HG03045 (cell line): ENCODE measurements around the gene COL25A1.

Experiments used
- ATAC-seq: cut with Tn5 transposase; IDR thresholded peaks from one replicate; pipeline ENCODE4 v1.9.1; 2021; ENCODE audit warnings: mild to moderate bottlenecking, moderate library complexity; ENCODE audit not compliant: unreplicated experiment

COL25A1 gene

GRCh38 chr4:109216085-109216696, 86.3 kb downstream of the COL25A1 start:
- no peak for ATAC-seq

DNA sequence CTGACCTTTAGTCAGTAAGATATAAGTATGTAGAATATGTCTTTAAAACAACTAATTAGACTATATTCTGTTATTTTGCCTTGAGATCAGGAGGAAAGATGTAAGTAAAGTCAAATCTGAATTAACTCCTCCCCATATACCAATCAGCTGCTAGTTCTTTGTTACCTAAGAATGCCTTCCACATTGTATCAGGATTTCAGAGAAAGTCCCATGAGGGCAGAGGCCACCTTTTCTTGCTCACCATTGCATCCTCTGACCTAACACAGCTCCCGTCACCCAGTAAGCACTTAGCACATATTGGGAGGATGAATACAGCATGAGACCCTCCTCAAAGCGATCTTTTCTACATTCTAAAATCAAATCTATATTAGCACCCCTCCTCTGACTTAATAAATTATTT, 87.0 kb downstream of the COL25A1 start:
- ATAC-seq: no peak

- no peak for ATAC-seq
These were observed 87.7 kb downstream of the COL25A1 start for GRCh38 chr4:109214622-109215301.

- no peak for ATAC-seq
These were observed 89.4 kb downstream of the COL25A1 start for GRCh38 chr4:109213056-109213455.

- no peak for ATAC-seq
These were observed 90.8 kb downstream of the COL25A1 start for GRCh38 chr4:109211671-109212070.

GRCh38 chr4:109209647-109210046, 92.8 kb downstream of the COL25A1 start:
- no peak for ATAC-seq

DNA sequence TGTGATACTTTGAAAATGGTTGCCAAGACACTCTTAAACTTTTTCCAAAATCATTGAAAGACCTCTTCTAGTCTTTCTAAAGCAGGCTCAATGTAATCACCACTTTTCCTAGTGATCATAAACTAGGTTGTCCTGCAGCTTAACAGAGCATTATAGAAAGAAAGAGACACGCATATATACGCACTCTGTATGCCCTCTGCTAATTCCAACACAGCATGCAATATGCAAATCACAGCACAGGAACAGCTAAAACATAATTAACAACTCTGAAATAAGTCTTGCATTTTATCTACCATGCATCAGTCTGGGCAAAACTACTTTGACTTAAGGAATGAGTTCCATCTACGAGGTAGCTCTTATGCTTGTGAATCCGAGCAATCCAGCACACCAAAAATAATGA, 94.6 kb downstream of the COL25A1 start:
- no peak for ATAC-seq

GRCh38 chr4:109207061-109207460, 95.4 kb downstream of the COL25A1 start:
- ATAC-seq: no peak

DNA sequence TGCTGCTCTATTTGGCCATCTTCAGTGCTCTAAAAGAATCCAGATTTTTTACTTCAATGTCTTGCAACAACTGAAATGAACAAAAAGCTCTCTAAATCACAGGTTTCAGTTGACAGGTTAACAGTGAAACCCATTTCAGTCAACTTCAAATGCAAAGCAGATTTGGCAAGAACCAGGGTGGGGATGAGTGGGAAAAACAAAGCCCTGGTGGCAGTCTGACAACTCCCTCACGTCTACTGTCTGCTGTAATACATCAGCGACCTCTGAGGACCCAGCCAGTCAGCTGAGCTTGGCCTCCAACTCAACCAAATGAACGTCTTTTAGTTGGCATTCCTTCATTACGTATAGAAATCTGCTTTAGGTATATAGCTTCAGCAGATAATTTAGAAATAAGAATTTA, 95.8 kb downstream of the COL25A1 start:
- ATAC-seq: no peak

- ATAC-seq: no peak
These were observed 97.3 kb downstream of the COL25A1 start for GRCh38 chr4:109205186-109205585.

DNA sequence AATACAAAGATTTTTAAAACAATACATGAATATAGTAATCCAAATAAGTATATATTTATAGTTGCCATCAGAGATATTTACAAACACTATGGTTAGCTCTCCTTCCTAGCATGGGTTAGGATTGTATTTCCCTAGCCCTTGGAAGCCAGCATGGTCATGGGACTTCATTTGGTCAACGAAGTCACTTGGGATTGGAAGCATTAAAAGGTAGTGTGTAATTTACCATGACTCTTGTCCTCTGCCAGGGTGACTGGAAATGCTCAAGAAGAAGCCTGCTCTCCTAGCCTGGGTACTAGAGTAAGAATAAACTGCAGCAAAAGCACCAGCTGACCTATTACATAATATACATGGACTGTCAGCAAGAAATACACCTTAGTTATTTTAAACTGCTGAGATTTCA, 102.9 kb downstream of the COL25A1 start:
- ATAC-seq: no peak

GRCh38 chr4:109195646-109196045, 106.8 kb downstream of the COL25A1 start:
- no peak for ATAC-seq

- ATAC-seq: no peak
These were observed 111.2 kb downstream of the COL25A1 start for GRCh38 chr4:109191216-109191615.

GRCh38 chr4:109186458-109186945, 116.0 kb downstream of the COL25A1 start:
- no peak for ATAC-seq

DNA sequence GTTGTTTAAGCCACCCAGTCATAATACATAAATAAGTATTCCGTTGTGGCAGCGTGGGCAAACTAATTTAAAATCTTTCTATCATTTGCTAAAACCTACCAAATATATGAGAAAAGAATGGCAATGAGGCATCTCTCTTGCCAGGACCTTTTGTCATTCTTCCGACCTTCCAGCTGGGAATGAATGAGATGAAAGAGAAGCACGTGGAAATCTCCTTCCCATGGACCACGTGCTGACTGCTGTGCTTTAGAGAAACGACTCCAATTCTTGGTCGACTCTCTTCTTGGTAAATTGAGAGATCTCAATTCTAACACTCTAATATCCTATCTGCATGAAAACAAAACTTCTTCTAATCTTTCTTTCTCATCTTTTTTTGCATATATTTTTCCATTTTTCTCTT, 116.5 kb downstream of the COL25A1 start:
- no peak for ATAC-seq

DNA sequence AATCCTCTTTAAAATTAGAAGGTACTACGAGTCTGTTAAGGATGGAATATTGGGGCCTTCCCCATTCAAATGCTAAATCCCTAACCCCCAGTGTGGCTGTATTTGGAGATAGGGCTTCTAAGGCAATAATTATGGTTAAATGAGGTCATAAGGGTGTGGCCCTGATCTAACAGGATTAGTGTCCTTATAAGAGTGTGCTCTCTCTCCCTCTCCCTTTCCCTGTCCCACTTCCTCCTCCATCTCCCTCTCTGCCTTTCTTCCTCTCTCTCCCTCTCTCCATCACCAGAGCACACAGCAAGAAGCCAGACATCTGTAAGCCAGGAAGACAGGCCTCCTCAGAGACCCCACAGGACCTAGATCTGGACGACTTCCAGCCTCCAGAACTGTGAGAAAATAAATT, 116.9 kb downstream of the COL25A1 start:
- no peak for ATAC-seq

DNA sequence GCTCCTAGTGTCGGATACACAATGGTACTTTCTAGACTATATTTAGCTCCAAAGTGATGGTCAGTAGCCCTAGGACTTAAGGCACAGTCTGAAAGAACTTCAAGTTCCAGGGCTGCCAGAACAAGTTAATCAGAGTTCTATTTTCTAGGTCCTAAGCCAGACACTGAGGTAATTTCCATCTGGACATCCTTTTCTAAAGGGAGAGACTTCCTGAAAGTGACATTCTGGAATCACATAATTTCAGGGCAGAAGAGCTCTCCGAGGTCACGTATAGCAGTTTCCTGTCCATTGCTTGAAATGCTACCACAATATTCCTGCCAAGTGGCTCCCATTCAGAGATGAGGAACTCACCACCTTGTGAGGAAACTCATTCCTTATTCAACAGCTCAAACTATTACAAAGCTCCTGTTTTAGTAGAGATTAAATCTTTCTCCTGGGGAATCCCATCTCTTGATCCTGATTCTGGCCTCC, 117.9 kb downstream of the COL25A1 start:
- ATAC-seq: no peak

DNA sequence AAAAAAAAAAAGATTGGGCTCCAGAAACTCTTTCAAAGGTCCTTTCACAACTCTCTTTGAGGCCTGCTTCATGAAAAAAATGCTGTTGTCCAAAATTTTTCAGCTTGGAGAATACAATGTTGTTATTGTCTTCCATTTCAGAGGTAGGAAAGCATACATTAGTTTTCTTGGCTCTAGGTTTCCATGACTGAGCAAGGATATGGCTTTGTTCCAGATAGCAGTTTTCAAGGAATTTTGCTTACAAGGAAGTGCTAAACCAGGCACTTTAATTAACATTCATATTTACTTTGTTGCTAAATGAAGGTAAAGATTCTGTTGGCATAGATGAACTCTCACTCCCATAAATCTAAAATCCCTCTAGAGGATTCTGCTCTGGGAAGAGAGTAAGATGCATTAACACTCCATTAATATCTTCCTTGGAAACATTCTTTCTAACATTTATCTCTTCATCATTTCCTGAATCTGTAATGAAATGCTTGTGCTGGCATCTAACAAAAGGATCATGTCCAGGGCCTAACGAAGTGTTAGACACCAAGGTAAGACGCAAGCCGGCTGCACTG, 118.4 kb downstream of the COL25A1 start:
- ATAC-seq: no peak

- ATAC-seq: no peak
These were observed 119.8 kb downstream of the COL25A1 start for GRCh38 chr4:109182696-109183095.

DNA sequence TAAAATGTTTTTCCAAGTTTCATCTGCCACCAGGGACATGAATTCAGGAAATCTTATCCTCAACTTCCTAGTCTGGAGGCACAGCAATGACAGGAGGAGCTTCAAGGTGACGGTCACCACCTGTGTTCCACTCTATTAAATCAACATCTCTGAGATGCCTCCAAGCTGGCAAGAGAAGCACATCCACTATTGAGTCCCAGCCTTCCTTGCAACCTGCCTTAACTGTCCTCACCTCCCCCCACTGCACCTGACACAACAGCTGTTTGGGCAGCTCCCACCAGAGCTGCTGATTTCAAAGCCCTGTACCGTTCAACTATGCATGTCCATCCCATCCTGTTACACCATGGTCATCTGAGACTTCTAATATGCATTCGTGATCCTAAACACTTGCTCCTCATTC, 123.4 kb downstream of the COL25A1 start:
- ATAC-seq: no peak

GRCh38 chr4:109177096-109177810, 125.2 kb downstream of the COL25A1 start:
- no peak for ATAC-seq
